GM12873 (cell line): ENCODE results near the gene C1orf116.

ENCODE experiments used
- TF ChIP-seq, protein P1 (sequence below): IDR thresholded peaks from 2 replicates; pipeline ENCODE4 v1.5.1; 2012; ENCODE audit warnings: low read depth, mild to moderate bottlenecking, moderate library complexity, low read length, control low read depth; ENCODE audit not compliant: insufficient read depth; ENCODE audit errors: missing control alignments

The C1orf116 gene

DNA sequence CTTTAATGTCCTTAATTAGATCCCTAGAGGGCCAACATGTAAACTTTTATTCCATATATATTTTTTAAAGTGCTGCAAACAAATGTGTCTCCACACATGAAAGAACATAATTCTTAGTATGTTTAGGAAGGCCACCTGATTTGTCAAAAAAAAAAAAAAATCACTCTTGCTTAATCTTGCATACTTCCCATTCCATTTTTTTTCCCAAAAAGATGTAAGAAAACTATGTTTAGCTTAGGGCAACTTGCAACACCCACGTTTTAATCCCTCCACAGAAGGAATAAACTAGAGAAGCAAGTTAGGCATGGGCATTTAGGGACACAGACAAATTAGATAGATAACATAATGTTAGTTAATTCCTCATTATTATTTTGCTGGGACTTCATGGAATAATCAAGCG is 12.9 kb upstream of the C1orf116 start:
- TF ChIP-seq, protein P1, sequence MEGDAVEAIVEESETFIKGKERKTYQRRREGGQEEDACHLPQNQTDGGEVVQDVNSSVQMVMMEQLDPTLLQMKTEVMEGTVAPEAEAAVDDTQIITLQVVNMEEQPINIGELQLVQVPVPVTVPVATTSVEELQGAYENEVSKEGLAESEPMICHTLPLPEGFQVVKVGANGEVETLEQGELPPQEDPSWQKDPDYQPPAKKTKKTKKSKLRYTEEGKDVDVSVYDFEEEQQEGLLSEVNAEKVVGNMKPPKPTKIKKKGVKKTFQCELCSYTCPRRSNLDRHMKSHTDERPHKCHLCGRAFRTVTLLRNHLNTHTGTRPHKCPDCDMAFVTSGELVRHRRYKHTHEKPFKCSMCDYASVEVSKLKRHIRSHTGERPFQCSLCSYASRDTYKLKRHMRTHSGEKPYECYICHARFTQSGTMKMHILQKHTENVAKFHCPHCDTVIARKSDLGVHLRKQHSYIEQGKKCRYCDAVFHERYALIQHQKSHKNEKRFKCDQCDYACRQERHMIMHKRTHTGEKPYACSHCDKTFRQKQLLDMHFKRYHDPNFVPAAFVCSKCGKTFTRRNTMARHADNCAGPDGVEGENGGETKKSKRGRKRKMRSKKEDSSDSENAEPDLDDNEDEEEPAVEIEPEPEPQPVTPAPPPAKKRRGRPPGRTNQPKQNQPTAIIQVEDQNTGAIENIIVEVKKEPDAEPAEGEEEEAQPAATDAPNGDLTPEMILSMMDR, result no peak

DNA sequence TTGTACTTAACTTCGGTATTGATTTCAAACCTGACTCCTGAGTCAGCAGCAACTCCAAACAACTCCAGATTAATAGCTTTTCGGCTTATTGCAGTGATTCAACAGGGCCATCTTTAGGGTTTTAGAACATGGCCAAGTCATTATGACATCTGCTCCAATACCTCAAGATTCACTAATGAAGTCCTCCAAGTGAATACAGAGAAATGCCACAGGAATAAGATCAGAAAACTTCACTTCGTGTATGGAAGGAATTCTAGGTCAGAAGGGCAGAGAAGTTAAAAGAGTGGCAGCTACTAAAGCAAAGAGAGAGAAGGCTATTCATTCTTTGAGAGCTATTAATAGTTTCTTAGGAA is 7.6 kb upstream of the C1orf116 start:
- TF ChIP-seq, protein P1, result no peak

DNA sequence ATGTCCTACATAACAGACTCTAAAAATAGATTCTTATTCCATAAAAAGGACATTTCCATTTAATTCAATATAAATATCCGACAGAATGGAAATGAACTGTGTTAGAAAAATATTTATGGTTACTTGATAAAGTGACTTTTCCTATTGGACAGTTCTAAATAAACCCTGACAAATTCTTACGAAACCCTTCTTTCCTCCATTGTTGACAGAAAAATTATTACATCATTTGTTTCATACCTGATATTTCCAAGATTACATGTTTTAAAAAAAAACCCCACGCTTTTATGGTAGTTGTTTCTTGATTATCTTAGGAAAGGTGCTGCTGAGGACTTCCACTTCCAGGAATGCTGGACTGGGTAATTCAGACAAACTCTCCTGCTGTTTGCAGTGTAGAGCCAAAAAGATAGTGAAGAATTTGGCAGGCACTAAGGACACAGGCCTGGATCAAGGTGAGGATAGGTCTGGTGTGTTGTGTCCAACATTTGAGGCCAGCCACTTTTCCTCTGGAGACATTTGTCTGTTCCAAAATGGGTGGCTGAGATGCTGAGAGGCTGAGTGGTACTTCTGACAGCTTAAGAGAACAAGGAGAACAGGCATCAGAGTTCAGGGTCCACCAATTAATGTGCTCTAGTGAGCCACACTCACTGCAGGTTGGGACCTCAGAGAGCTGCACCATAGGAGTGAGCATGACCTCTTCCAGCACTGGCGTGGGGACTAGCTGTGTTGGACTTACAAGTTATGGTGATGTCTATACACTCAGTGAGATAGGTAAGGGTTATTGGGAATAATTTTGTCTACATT is 7.0 kb upstream of the C1orf116 start:
- TF ChIP-seq, protein P1, result no peak

DNA sequence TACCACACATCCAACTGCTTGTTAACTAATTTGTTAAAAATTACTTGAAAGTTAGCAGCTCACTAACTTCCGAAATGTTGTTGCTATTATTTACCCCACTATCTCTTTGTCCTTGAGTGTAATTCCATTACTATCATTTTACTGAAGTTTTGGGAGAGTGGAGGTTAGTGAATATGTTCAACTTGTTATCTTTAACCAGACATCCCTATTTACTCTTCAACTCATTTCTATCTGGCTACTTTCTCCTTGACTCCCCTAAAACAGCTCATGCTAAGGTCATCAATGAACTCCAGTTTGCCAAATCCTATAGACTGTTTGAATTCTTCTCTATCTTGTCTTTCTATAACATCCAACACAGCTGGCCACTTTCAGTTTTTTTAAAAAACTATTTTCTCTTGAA is 4.3 kb upstream of the C1orf116 start:
- TF ChIP-seq, protein P1, result no peak

DNA sequence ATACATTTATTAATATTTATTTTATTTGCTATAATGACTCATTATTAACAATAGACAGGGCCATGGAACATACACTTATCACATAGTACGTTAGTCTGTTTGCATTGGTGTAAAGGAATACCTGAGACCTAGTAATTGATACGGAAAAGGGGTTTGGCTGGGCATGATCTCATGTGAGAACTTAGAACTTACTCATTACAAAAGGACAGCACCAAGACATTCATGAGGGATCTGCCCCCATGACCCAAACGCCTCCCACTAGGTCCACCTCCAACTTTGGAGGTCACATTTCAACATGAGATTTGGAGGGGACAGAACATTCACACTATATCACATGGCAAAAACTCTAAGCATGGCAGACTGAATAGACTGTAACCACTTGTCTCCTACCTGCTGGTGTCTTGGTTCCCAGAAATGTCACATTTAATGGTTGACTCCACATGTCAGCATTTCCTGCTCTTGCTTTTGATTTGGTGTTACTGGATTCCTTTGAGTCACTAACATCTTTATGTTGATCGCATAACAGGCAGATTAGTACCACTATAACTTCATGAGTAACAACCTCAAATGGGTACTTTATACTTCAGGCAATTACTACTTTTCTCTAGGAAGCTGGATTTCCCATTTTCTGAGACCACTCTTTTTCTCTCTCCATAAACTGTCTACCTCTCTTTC is 3.5 kb upstream of the C1orf116 start:
- TF ChIP-seq, protein P1, result no peak

DNA sequence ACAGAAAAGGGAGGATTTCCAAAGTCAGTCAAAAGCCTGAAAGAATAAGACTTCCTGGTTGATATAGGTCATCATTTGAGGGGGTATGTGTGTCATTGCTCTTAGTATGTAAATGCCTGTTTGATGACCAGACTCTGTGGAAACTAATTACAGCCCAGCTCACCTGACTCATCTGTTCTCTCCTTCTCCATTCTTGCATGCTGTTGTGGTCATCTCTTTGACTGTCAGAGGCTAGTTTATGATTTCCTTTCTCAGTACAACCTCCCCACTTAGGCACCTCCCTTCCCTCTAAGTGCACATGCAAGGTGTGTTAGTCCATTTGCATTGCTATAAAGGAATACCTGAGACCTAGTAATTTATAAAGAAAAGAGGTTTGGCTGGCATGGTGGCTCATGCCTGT is 2.4 kb upstream of the C1orf116 start:
- TF ChIP-seq, protein P1, result no peak

DNA sequence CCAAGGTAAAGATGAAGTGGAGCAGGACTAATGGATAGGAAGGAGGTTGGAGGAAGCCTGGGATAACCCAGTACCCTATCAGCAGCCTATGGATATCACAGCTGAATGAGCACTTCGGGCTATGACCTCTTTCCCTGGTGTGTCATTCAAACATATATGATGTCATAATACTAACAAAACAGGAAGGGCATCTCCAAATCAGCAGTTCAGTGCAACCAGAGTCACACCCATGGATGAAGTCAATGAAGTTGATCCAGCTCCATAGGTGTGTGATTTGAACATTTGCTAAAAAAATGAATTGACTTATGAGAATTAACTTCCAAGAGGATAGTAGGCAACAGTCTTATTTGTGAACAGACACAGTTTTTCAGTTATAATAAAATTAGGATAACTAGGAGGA is 1.7 kb upstream of the C1orf116 start:
- TF ChIP-seq, protein P1, result no peak
